ENCODE data around the gene VPS18. TPM values are rescaled to one million over a fixed set of nuclear protein-coding genes. Genes with fewer than 3 reads are reported as not detected.

The VPS18 gene
- total and polyA plus RNA-seq, 4 donors: 3.4 to 15.3 (median 10.3) TPM

DNA sequence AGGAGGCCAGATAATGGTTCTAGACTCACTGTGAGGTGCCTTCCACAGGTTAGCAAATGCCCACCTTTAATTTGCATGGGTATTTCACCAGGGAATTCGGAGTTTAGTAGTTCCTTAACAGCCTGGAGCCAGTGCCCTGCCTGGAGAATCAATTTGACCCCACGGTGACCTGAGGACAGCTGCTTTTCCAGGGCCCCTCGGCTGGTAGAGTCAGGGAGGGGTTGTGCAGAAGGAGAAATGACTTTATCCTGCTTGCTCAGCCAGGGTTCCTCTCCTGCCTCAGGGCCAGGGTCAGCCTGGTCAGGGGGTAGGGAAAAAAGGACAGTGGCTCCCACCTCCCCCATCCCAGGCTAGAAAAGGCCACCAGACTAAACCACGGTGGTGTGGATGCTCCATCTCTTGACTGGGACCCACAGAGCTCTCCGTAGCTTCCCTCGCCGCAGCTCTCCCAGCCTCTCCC is 46.8 kb downstream of the VPS18 start:
- TF ChIP-seq NR2F2 (IDR thresholded peaks at IDR 0.05) (peak; percentile 36), GABPA (IDR thresholded peaks at IDR 0.05 in 1 of 2, conservative IDR thresholded peaks at IDR 0.05 in 1 of 2) (no peak)
- Histone ChIP-seq H3K27me3 (ENCODE audit: control insufficient read depth in 4 of 4, insufficient read depth in 4 of 4, low read length in 3 of 4) (no peaks in the 10 kb centered on the region), H3K27ac (ENCODE audit: low read depth in 1 of 2, low read length in 2 of 2) (peak overlapping the region; percentile 66 to 76), H3K9me3 (ENCODE audit: control insufficient read depth in 4 of 4, low read length in 3 of 4) (no peaks in the 10 kb centered on the region), H3K36me3 (ENCODE audit: control insufficient read depth in 4 of 4, insufficient read depth in 3 of 4, low read depth in 1 of 4, low read length in 3 of 4) (no peaks in the 10 kb centered on the region), H3K4me3 (ENCODE audit: low read depth in 1 of 3, low read length in 3 of 3) (peak overlapping the region in 2 of 3 donors; percentile 3 to 58), H3K9ac (ENCODE audit: low read depth in 1 of 2, low read length in 2 of 2) (peak overlapping the region in 1 of 2 donors; percentile 30), H3K4me1 (ENCODE audit: control insufficient read depth in 4 of 4, insufficient read depth in 4 of 4, low read length in 3 of 4) (peaks cover 10 to 51% (median 37%) of the 10 kb centered on the region in 4 donors)
- no peak for DNase-seq (ENCODE audit: low spot score)
- 36% methylated on average over 7 of the region's 7 CpGs for WGBS

GRCh38 chr15:40941528-40942336 is 47.5 kb downstream of the VPS18 start:
- peak; percentile 66 for DNase-seq (ENCODE audit: low spot score)
- Histone ChIP-seq H3K9ac (ENCODE audit: low read depth in 1 of 2, low read length in 2 of 2) (peak overlapping the region; percentile 48 to 65), H3K27me3 (ENCODE audit: control insufficient read depth in 4 of 4, insufficient read depth in 4 of 4, low read length in 3 of 4) (no peaks in the 10 kb centered on the region), H3K4me3 (ENCODE audit: low read depth in 1 of 3, low read length in 3 of 3) (peak overlapping the region; percentile 3 to 58 (median 39)), H3K36me3 (ENCODE audit: control insufficient read depth in 4 of 4, insufficient read depth in 3 of 4, low read depth in 1 of 4, low read length in 3 of 4) (no peaks in the 10 kb centered on the region), H3K9me3 (ENCODE audit: control insufficient read depth in 4 of 4, low read length in 3 of 4) (no peaks in the 10 kb centered on the region), H3K4me1 (ENCODE audit: control insufficient read depth in 4 of 4, insufficient read depth in 4 of 4, low read length in 3 of 4) (peaks cover 8 to 46% (median 31%) of the 10 kb centered on the region in 4 donors), H3K27ac (ENCODE audit: low read depth in 1 of 2, low read length in 2 of 2) (peak overlapping the region; percentile 69 to 76)
- WGBS: 1% methylated on average over 92 of the region's 92 CpGs
- TF ChIP-seq YY1 (IDR thresholded peaks at IDR 0.05) (no peak), RAD21 (IDR thresholded peaks at IDR 0.05) (peak; percentile 25 to 45), CTCF (IDR thresholded peaks at IDR 0.05; ENCODE audit: low read depth, low read length, missing input control) (peak; percentile 78)

- peak overlapping the region; percentile 69 to 73 for H3K27ac ChIP-seq (ENCODE audit: low read depth in 1 of 2, low read length in 2 of 2)
- H3K4me1 ChIP-seq (ENCODE audit: control insufficient read depth in 4 of 4, insufficient read depth in 4 of 4, low read length in 3 of 4): peaks cover 8 to 40% (median 28%) of the 10 kb centered on the region in 4 donors
- no peaks in the 10 kb centered on the region for H3K27me3 ChIP-seq (ENCODE audit: control insufficient read depth in 4 of 4, insufficient read depth in 4 of 4, low read length in 3 of 4)
- peak overlapping the region in 2 of 3 donors; percentile 39 to 58 for H3K4me3 ChIP-seq (ENCODE audit: low read depth in 1 of 3, low read length in 3 of 3)
- WGBS: 42% methylated on average over 15 of the region's 15 CpGs
- H3K36me3 ChIP-seq (ENCODE audit: control insufficient read depth in 4 of 4, insufficient read depth in 3 of 4, low read depth in 1 of 4, low read length in 3 of 4): no peaks in the 10 kb centered on the region
- TF ChIP-seq CTCF (IDR thresholded peaks at IDR 0.05; ENCODE audit: low read depth, low read length, missing input control) (no peak), TAF1 (conservative IDR thresholded peaks at IDR 0.05) (no peak)
- no peaks in the 10 kb centered on the region for H3K9me3 ChIP-seq (ENCODE audit: control insufficient read depth in 4 of 4, low read length in 3 of 4)
- no peak for DNase-seq (ENCODE audit: low spot score)
- peak overlapping the region; percentile 48 to 65 for H3K9ac ChIP-seq (ENCODE audit: low read depth in 1 of 2, low read length in 2 of 2)
Observed at GRCh38 chr15:40942337-40942854, 48.1 kb downstream of the VPS18 start.

Measured in liver (tissue), 9 donors.